GM19324 (cell line): ENCODE data around the gene IL17F.
A peak's percentile ranks its signal among the peaks of the same experiment; 100 is the strongest.
"Not testable (repeated sequence)": the region's sequence is repeated elsewhere in the genome, so short reads cannot be mapped to it uniquely, and the experiment has no call there.

Source experiments
- ATAC-seq: cut with Tn5 transposase; IDR thresholded peaks from one replicate; pipeline ENCODE4 v1.9.1; 2021; ENCODE audit warnings: mild to moderate bottlenecking, moderate library complexity; ENCODE audit not compliant: unreplicated experiment, low FRiP score

The IL17F gene

GRCh38 chr6:52249078-52249477, 4.8 kb upstream of the IL17F start:
- ATAC-seq = no peak

GRCh38 chr6:52245425-52245824, 1.1 kb upstream of the IL17F start:
- no peak for ATAC-seq

- no peak for ATAC-seq
These were observed 912 bp downstream of the IL17F start for GRCh38 chr6:52243282-52243893.

GRCh38 chr6:52241819-52242218, 2.5 kb downstream of the IL17F start:
- no peak for ATAC-seq

GRCh38 chr6:52233975-52234823, 10.1 kb downstream of the IL17F start:
- no peak for ATAC-seq

GRCh38 chr6:52233005-52233404, 11.3 kb downstream of the IL17F start:
- ATAC-seq = no peak

GRCh38 chr6:52231406-52232127, 12.7 kb downstream of the IL17F start:
- no peak for ATAC-seq

GRCh38 chr6:52230685-52231084, 13.6 kb downstream of the IL17F start:
- no peak for ATAC-seq

- peak; percentile 94 for ATAC-seq
These were observed 16.8 kb downstream of the IL17F start for GRCh38 chr6:52227495-52227894.

GRCh38 chr6:52221302-52221701, 23.0 kb downstream of the IL17F start:
- no peak for ATAC-seq

GRCh38 chr6:52217761-52218160, 26.5 kb downstream of the IL17F start:
- ATAC-seq = no peak

GRCh38 chr6:52216932-52217575, 27.2 kb downstream of the IL17F start:
- ATAC-seq = no peak

- ATAC-seq = no peak
These were observed 28.5 kb downstream of the IL17F start for GRCh38 chr6:52215787-52216186.

GRCh38 chr6:52213127-52213526, 31.2 kb downstream of the IL17F start:
- no peak for ATAC-seq

- ATAC-seq = no peak
These were observed 34.1 kb downstream of the IL17F start for GRCh38 chr6:52210227-52210626.

- no peak for ATAC-seq
These were observed 34.5 kb downstream of the IL17F start for GRCh38 chr6:52209770-52210169.

- no peak for ATAC-seq
These were observed 35.7 kb downstream of the IL17F start for GRCh38 chr6:52208612-52209011.

GRCh38 chr6:52207066-52207465, 37.2 kb downstream of the IL17F start:
- no peak for ATAC-seq

GRCh38 chr6:52201493-52201892, 42.8 kb downstream of the IL17F start:
- ATAC-seq = no peak

- no peak for ATAC-seq
These were observed 43.3 kb downstream of the IL17F start for GRCh38 chr6:52201046-52201445.

GRCh38 chr6:52200088-52200487, 44.2 kb downstream of the IL17F start:
- not testable (repeated sequence) for ATAC-seq
